ELF-1 (cell line): ENCODE measurements around the gene CENPP.
"Not testable (repeated sequence)": the region's sequence is repeated elsewhere in the genome, so short reads cannot be mapped to it uniquely, and the experiment has no call there.

Experiments
- DNase-seq: peaks from one replicate; pipeline ENCODE4 v3.0.0-alpha.2; 2016; ENCODE audit warnings: low read depth, low spot score

CENPP gene

GRCh38 chr9:92614763-92615461 lies 289.2 kb downstream of the CENPP start:
- no peak for DNase-seq

GRCh38 chr9:92615790-92616189 lies 290.0 kb downstream of the CENPP start:
- DNase-seq: no peak

GRCh38 chr9:92616199-92616641 lies 290.5 kb downstream of the CENPP start:
- DNase-seq: no peak

GRCh38 chr9:92616655-92617111 lies 290.9 kb downstream of the CENPP start:
- DNase-seq: no peak

GRCh38 chr9:92617195-92617813 lies 291.6 kb downstream of the CENPP start:
- DNase-seq: no peak

GRCh38 chr9:92617951-92618510 lies 292.3 kb downstream of the CENPP start:
- DNase-seq: no peak

GRCh38 chr9:92618633-92619225 lies 293.0 kb downstream of the CENPP start:
- DNase-seq: no peak

- no peak for DNase-seq
These were observed 294.0 kb downstream of the CENPP start for GRCh38 chr9:92619601-92620300.

GRCh38 chr9:92620845-92621244 lies 295.1 kb downstream of the CENPP start:
- no peak for DNase-seq

GRCh38 chr9:92623936-92624335 lies 298.2 kb downstream of the CENPP start:
- DNase-seq: not testable (repeated sequence)

- DNase-seq: no peak
These were observed 300.7 kb downstream of the CENPP start for GRCh38 chr9:92626484-92626883.

GRCh38 chr9:92627651-92628050 lies 301.9 kb downstream of the CENPP start:
- DNase-seq: no peak

GRCh38 chr9:92631452-92632343 lies 305.9 kb downstream of the CENPP start:
- DNase-seq: no peak

- no peak for DNase-seq
These were observed 306.9 kb downstream of the CENPP start for GRCh38 chr9:92632641-92633040.

- no peak for DNase-seq
These were observed 308.0 kb downstream of the CENPP start for GRCh38 chr9:92633614-92634278.

GRCh38 chr9:92634712-92635605 lies 309.2 kb downstream of the CENPP start:
- DNase-seq: peak; percentile 91

GRCh38 chr9:92635760-92636159 lies 310.0 kb downstream of the CENPP start:
- DNase-seq: no peak

- DNase-seq: no peak
These were observed 310.9 kb downstream of the CENPP start for GRCh38 chr9:92636627-92637026.

- DNase-seq: no peak
These were observed 311.6 kb downstream of the CENPP start for GRCh38 chr9:92637326-92637725.
